Measurements from ENCODE around the gene RBP3.

The RBP3 gene

GRCh38 chr10:47319784-47320183 is 28.4 kb upstream of the RBP3 start:
- DNase-seq, result no peak

GRCh38 chr10:47320812-47321211 is 27.4 kb upstream of the RBP3 start:
- DNase-seq, result no peak

- DNase-seq, result no peak
Measured at GRCh38 chr10:47321521-47322195, 26.5 kb upstream of the RBP3 start.

- no peak for DNase-seq
Measured at GRCh38 chr10:47322300-47323061, 25.7 kb upstream of the RBP3 start, which contains the start of gene GDF2. TSS of gene GDF2 (plus strand) at chr10:47322454. CDS start at chr10:47322669, 215 bp downstream.

- no peak for DNase-seq
Measured at GRCh38 chr10:47323087-47323486, 25.1 kb upstream of the RBP3 start.

GRCh38 chr10:47323636-47324296 is 24.4 kb upstream of the RBP3 start:
- no peak for DNase-seq

GRCh38 chr10:47325303-47326291 is 22.6 kb upstream of the RBP3 start:
- no peak for DNase-seq

GRCh38 chr10:47326306-47326926 is 21.7 kb upstream of the RBP3 start:
- DNase-seq, result no peak

- DNase-seq, result no peak
Measured at GRCh38 chr10:47326927-47327330, 21.2 kb upstream of the RBP3 start.

GRCh38 chr10:47329855-47330254 is 18.3 kb upstream of the RBP3 start:
- DNase-seq, result no peak

- no peak for DNase-seq
Measured at GRCh38 chr10:47330366-47330765, 17.8 kb upstream of the RBP3 start.

- DNase-seq, result peak; percentile 19
Measured at GRCh38 chr10:47330804-47331203, 17.4 kb upstream of the RBP3 start.

- no peak for DNase-seq
Measured at GRCh38 chr10:47331491-47331890, 16.7 kb upstream of the RBP3 start.

- DNase-seq, result no peak
Measured at GRCh38 chr10:47331954-47332353, 16.2 kb upstream of the RBP3 start.

GRCh38 chr10:47332371-47332770 is 15.8 kb upstream of the RBP3 start:
- DNase-seq, result no peak

- DNase-seq, result no peak
Measured at GRCh38 chr10:47332946-47333345, 15.2 kb upstream of the RBP3 start.

- DNase-seq, result no peak
Measured at GRCh38 chr10:47333532-47333931, 14.6 kb upstream of the RBP3 start.

- no peak for DNase-seq
Measured at GRCh38 chr10:47334466-47335295, 13.5 kb upstream of the RBP3 start.

- DNase-seq, result no peak
Measured at GRCh38 chr10:47335906-47336305, 12.3 kb upstream of the RBP3 start.

- DNase-seq, result no peak
Measured at GRCh38 chr10:47336387-47337134, 11.6 kb upstream of the RBP3 start.

All from DMS53 (cell line).